SH-SY5Y (cell line): Measurements from ENCODE around the gene AGR3.

ENCODE experiments used
- GATA2 ChIP-seq: IDR thresholded peaks from 2 replicates; pipeline ENCODE4 v1.6.1; 2011; ENCODE audit warnings: mild to moderate bottlenecking, low read depth, low read length
- GATA3 ChIP-seq: IDR thresholded peaks from 2 replicates; pipeline ENCODE4 v1.6.1; 2011; ENCODE audit warnings: low read depth, mild to moderate bottlenecking, low read length, moderate library complexity

GRCh38 chr7:16918288-16918895 is 36.6 kb upstream of the AGR3 start:
- TF ChIP-seq GATA2 = no peak
- no peak for TF ChIP-seq GATA3
